Central memory CD4-positive, alpha-beta T cell (primary cell): Measurements from ENCODE around the gene OXNAD1.
"Not testable (repeated sequence)": the region's sequence is repeated elsewhere in the genome, so short reads cannot be mapped to it uniquely, and the experiment has no call there.

Experiments used
- DNase-seq: peaks from one replicate; pipeline ENCODE4 v3.0.0; 2022

The OXNAD1 gene

DNA sequence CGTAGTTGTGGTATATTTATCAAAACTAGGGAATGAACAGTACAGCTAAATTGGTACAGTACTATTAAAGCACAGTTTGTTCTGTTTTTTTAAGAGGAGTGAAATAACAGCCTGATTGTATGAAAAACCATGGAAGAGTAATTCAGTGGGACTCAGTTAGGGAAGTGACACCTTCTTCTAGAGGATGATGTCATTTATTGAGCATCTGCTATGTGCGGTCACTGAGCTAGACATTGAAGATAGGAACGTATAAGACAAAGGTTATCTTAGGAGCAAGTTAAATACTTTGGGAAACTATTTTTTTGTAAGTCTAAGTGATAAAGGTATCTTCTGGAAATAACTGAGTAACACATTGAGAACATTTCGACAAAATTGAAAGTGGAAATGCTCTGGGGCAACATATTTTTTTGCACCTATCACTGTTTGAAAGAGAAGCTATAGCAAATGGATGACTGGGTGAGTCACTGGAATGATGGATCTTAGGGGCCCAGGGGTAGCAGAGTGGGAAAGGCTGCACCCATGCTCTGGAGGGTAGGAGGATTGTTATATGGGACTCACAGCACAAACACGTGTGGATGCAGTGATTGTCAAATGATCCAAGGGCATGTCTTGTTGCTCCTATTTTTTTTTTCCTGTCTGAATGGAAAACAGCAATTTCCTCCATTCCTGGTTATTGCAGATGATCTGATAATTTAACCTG, 43.0 kb downstream of the OXNAD1 start:
- no peak for DNase-seq

DNA sequence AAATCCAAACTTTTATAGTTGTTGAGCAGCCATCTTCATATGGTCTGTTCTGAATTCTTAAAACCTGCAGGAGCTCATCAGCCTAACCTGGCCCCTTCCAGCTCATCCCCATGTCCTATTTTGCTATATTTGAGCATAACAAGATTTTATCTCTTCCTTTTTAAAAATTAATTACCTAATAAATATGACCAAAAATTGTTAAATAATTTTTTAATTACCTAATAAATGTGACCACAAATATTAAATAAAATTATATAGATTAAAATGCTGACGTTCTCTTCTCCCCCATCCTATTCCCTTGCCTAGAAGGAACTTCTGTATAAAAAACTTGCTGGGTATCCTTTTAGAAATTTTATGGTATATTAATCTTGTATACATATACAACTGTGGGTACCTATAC, 43.7 kb downstream of the OXNAD1 start:
- no peak for DNase-seq

DNA sequence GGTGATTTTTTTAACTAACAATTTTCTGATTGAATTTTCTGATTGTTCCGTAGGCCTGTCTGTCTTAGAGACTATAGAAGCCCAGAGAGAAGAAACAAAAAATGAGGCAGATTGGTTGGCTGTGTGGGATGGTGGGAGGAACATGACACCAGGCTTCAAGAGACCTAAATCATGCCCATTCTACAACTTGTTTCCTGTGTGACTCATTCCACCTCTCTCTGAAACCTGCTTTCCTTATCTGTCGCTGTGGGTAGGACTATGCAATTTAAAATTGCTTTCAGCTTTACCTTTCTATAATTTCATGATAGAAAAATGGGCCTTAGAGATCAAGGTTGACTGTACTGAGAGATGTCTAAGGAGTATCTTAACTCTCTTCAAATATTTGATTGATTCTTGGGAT, 44.5 kb downstream of the OXNAD1 start:
- DNase-seq = peak; percentile 71

DNA sequence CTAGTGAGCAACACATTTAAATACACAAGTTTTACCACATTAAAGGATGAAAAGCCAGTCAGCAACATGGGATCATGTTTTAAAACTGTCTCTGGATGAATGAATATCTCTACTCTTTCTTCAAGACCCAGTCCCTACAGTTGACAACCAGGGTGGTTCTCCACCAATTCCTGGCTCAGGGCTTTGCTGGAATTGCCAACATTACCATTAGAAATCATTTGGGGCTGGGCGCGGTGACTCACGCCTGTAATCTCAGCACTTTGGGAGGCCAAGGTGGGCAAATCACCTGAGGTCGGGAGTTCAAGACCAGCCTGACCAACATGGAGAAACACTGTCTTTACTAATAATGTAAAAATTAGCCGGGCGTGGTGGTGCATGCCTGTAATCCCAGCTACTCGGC, 45.5 kb downstream of the OXNAD1 start:
- DNase-seq = not testable (repeated sequence)

DNA sequence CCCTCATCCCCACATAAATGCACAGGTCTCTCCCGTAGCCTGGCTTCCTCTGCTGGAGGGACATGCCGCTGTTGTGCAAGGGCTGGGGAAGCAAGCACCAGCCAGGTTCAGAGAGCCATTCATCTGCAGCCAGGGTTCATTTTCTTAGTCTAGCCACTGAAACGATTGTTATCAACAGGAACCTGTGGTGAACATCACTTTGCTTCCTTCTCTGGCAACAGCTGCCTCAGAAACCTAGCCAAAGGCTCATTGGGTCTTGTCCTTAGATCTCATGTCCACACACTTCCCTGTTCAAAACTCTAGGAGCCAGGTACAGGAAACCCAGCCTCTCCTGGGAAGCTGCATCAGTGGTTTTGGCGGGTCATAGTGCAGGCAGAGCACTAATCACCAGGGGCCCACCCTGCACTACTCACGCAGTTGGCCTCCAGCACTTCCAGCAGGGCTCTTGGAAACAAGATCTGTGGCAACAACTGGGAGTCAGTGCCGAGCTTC, 47.0 kb downstream of the OXNAD1 start:
- DNase-seq = peak; percentile 78

DNA sequence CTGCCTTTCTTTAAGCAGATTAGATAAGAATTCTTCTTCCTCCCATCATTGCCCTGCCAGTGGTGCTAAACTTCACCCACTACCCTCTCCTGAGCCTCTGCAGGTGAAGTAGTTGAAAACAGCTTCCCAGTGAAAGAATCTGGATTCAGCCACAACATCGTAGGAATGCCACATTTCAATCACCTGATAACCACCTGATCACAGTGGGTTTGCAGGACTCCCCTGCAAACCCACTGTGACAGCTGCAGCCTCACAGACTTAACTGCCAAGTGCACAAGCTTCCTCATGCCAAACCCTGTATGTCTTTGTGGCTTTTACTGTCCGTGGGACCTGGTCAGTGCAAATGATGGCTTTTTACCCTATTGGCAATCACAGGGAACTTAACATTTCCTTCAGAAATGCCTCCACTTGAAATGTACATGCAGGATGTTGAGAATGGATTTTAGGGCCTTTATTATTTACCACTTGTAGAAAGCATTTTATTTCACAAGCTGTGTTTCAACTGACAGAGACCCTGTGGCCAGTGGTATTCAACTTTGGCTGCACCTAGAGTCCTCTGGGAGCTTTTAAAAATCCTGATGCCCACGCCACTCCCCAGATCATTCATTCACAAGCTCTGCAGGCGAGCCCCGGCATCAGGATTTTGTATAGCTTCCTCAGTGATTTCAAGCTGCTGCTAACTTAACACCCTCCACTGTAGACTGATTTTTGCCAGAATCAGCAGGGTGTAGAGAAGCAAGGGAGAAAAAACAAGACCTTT, 49.1 kb downstream of the OXNAD1 start:
- DNase-seq = no peak

DNA sequence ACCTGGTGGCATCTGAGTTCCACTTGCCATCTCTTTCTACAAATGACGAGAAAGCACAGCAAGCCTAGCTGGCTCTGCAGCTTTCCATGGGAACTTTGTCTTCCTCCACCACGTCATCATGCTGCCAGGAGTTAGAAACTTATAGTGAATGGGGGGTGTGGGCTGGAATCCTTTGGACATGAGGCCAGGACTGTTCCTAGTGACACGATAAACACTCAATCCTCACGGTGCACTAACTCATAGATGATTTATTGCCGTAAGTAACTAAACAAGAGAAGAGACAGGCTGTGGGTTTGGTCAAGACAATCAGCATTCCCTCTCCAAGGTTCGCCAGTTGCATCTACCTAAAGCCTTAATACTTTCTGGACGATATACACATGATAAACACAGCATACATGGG, 50.6 kb downstream of the OXNAD1 start:
- no peak for DNase-seq

DNA sequence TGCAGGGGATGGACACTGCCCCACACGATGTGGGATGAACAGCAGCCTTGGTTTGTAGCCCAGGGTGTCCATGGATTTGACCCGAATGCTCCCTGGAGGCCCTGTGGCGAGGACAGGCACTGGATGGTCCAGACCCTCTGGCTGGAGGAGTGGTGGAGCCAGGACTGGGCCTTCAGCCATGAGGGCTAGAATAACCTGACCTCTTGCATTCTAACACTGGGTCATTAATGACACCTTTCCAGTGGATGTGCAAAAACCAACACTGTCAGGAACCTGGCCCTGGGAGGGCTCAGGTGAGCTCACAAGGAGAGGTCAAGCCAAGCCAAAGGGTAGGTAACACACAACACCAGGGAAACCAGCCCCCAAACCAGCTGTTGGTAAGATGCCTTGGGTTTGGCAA, 51.4 kb downstream of the OXNAD1 start:
- DNase-seq = no peak

DNA sequence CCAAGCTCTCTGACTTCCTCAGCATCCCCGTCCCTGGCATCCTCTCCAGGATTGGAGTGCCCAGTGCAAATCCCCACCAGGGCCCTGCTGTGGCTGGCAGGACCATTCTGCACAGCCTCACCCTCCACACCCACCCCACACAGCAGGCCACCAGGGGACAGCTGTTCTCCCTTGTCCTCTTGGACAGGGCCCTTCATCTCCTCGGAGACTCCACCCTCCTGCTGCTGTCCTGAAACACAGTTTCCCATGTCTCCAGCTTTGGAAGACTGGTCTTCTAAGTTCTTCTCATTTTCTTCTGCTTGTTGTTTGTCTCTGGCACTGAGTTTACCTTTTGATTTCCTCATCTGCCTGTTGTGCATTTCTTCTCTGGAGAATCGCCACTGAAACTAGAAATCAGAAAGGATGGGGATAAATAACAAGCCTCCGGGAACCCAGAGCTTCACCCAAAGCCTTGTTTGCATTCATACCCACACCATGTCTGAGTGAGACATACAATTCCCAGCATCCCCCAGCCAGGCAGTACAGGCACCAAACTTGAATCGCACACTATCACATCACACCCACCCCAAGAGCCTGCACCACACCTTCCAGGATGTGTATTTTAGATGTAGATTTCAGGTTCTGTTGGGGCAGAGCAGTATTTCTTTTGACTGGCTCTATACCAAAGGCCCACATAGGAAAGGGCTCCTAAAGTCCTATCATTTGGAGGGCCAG, 52.0 kb downstream of the OXNAD1 start:
- no peak for DNase-seq

DNA sequence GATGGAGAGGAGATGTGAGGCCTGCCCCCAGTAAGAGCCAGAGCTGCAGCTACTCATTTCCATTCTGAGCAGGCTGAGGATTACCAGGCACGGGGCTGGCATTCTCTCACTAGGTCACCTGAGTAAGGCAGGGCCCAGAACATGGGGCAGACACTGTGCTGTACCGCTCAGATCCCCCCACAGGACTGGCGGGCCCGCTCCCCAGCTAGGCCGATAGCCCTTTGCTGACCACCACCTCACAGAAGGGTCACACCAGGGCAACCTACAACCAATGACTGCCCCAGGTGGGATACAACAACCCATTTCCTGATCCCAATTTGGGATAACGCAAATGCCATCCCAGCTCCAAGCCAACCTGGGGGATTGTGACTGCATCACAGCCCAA, 52.5 kb downstream of the OXNAD1 start:
- DNase-seq = no peak

DNA sequence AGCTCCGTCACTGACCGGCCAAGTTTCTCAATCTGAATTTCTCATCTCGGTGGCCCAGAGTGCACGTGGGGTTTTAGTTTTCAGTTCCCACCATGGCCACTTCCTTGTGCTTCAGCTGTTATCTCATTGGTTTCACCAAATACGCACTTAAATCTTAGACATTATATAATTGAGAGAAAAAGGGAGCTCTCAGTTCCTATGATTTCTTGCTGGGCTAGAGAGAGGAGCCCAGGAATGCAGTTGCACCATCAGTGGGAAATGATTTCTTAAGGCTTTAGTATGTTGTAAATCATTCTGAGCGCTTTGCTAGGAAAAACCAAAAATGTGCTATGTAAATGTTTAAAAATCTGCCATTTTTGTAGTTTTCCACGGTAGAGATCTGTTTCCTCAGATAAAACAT, 53.2 kb downstream of the OXNAD1 start:
- no peak for DNase-seq

DNA sequence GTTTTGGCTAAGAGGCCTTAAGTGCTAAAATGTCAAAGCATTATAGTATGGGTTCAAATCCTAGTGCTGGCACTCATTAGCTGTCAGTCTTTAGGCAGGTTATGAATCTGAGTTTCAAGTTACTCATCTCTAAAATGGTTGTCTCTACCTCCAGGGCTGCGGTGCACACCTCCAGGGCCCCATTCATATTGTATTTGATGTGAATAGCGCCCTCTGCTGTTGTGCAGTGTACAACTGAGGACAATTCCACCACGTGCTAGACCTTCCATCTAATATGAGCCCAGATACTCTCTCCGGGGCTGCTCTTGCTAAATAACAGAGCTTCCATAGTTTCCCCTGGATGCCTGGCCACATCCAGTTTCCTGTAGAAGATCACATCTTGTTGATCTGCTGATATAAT, 54.3 kb downstream of the OXNAD1 start:
- peak; percentile 77 for DNase-seq

DNA sequence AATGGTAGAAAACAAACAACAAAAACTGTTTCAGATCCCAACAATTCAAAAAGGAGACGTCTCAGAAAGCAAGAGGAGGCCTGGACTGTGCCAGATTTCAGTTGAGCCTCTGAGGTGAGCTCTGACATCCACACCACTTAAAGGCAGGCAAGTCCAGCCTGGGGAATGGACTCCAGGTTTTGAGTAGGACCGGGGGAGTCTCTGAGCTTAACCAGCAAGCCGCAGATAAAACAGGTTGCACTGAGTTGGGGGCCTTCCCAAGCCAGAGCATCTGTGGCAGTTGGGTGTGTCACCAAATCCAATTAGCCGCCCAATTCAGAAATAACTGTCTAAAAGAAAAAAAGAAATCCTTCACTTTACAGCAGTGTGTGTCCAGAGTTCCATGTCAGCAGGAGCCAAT, 54.7 kb downstream of the OXNAD1 start:
- no peak for DNase-seq

DNA sequence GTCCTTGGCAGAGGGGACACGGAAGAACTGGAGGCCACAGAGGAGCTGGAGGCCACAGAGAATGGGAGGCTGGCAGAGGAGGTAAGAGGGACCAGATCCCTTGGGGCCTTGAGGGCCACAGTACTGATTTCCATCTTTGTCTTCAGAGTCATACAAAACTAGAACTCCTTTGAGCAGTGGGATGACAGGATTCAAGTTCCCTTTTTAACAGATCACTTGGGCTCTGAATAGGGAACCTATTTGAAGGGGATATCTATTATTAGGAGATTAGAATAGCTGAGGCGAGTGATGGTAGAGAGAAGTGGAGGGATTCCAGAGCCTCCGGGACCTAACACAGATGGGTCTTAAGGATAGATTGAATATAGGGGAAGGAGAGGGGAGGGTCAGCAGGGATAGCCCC, 55.7 kb downstream of the OXNAD1 start:
- no peak for DNase-seq

DNA sequence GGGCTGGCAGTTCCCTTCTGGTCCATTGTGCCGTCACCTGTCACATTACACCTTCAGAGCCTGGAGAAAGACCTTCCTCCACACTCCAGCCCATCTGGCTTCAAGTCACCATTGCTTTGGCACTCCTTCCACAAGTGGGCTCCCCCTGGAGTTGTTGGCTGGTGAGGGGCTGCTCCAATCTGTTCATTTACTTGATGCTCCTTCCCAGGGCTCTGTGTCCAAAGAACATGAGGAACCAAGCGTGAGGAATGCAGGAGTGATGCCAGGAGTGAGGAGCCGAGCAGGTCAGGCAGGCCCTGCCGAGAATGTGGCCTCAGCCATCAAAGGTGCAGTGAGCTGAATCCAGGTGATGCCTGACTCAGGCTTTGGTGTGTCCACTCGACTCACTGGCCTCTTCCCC, 57.2 kb downstream of the OXNAD1 start:
- DNase-seq = no peak

DNA sequence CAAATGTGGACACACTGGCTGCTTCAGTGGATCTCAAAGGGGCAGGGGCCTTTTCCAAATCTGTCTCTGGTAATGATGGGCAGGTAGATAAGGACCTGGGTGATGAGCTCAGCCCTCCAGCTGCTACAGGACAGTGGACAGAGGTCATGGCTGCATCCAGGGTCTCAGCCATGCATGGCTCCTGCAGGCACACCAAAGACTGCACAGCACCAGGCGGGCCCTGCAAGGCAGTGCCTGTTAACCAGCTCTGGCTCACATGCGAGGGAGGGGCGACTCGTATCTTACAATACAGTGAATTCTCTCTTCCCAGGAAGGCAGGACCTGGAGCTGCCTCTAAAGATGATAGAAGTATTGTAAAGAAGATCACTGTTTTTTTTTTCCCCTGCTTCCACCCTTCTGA, 58.7 kb downstream of the OXNAD1 start:
- DNase-seq = no peak

DNA sequence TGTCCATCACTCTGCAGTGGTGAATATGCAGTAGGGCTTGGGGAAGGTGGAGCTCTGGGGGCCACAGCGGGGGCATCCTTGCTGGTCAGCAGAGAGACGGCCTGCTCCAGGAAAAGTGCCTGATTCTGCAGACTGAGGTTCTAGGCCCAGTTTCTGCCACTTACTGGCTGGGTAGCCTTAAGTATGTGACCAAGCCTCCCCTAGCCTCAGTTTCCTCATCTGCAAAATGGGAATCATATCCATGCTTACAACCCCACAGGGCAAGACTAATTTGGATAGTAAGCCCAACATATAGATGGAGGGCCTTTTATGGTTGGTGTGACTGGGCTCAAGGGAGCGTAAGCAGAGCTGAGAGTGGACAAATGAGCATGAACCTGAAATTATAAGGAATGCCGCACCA, 60.8 kb downstream of the OXNAD1 start:
- DNase-seq = no peak

DNA sequence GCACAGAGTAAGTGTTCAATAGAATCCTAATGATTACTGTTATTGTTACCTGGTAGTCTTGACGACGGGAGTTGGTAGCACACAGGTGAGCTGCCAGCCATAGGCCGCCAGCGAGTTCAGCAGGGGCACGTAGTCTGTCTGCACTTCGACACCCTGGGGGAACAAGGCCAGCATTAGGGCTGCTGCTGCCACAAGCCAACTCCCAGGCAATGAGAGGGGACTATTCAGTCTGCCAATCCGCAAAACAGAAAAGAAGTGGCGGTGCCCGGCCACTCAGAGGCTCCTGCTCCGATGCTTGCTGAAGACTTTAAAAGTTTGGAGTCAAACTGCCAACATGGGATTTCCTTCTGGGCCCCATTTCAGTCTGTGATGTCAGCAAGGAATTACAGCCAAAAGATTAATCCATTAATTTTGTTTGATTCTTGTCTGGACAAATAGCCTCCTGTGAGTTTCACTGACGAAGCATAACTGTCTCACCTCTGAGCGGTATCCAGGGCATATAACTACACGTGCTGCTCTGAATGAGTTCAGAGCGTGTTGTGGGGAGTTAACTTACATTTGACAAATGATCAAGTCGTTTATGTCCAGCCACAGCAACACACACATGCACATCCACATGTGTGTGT, 61.8 kb downstream of the OXNAD1 start:
- no peak for DNase-seq

DNA sequence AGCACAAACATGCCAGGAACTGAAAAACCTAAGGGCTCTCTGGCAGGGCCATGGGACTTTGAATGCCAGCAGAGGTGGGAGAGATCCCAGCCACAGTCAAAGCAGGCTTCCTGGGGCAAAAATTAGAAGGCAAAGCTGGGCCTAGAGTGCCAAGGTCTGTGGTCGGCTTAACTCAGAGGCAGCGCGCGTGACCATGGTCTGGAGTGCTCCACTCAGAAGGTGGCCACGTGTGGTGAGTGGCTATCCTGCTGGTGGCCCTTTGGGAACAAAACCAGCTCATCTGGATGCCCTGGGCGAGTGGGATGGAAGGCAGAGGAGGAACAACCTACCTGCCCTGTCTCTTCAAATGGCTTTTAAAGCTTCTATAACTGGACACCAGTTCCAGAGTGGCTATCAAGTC, 63.1 kb downstream of the OXNAD1 start:
- no peak for DNase-seq

DNA sequence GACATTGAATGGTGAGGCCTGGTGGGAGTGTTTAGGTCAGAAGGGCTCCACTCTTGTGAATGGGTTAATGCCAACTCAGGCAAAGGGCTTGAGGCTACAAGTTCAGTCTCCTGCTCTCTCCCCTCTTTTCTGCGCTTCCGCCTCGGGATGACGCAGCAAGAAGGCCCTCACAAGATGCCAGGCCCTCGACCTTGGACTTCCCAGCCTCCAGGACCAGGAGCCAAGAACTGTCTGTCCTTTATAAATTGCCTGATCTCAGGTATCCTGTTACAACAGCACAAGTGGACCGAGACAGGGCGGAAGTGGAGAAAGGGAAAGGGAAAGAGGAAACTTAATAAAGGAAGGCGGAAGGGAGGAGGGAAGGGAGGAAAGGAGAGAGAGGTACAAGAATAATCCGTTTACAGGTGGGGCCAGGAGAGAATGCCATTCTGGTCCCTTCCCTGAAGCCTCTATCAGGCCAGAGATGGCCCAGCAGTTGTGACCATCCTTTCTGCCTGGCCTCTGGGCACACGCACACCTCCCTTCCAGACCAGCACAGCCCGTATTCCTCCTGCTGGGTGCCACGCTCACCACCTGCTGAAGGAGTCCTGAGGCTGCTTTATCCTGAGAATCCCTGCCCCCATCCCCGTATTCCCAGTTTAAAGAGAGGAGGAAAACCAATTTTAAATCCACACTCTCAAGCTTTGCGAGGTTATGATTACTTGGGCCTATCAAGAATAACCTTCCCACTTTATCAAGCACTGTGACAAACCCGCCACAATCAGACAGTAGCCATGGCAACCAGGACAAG, 64.2 kb downstream of the OXNAD1 start:
- DNase-seq = no peak

DNA sequence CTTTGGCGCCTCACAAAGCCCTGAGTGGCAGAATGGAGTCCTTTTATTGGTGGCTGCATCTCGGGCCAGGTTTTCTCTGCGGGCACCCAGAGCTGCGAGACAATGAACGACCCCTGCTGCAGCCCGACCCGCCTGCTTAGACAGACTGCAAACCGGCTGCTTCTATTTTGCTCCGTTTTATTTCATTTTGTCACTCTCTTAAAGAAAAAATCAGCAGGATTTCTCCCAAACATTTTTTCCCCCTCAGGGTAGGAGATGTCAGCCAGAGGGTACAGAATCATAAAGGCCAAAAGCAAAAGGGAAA, 64.8 kb downstream of the OXNAD1 start:
- DNase-seq = no peak

DNA sequence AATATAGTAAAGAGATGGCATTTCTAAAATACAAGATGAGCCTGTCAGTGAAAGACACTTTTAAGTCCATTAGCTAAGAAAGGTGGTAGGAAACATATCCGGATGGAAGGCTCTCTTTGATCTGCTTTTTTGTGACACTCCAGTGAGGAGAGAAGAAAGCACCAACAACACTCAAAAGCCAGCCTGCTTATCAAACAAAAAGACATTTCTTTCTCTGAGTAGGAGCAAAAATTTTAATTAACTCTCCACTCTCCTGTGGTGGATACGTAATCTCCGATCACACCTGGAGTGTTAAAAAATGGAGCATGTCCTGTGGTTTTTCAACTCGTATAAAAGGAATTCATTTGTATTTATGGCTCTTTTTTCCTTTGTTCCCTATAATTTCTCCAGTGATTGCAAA, 65.3 kb downstream of the OXNAD1 start:
- no peak for DNase-seq
